Caco-2 (cell line): ENCODE measurements around the gene KRT1. TPM values are rescaled to one million over a fixed set of nuclear protein-coding genes. Genes with fewer than 3 reads are reported as not detected.

ENCODE experiments used
- BruUV-seq: library from RNA; stranded (reverse); fragments of 400-500 nt; replicated peaks from 2 replicates; lab custom pipeline; 2021; lab: Mats Ljungman, UMichigan
- CTCF ChIA-PET: fragments of 300-600 bp; sonication (Branson Sonifier 250); formaldehyde crosslinking; loops from one replicate; lab custom pipeline; 2022; ENCODE audit warnings: antibody characterized with exemption; lab: Charles Lee
- POLR2A ChIA-PET: fragments of 300-600 bp; sonication (Branson Sonifier 250); formaldehyde crosslinking; loops from one replicate; lab custom pipeline; 2022; ENCODE audit warnings: antibody characterized with exemption; lab: Charles Lee
- DNase-seq, 2 experiments: peaks; one replicate each; pipeline versions ENCODE4 v3.0.0 to v3.0.0-alpha.2; 2020 to 2022
- H3K27me3 ChIP-seq: replicated peaks from 2 replicates; pipeline ENCODE4 v1.6.0; 2011; ENCODE audit warnings: low read length; ENCODE audit not compliant: control insufficient read depth, insufficient read depth
- H3K36me3 ChIP-seq: 2 replicates; pipeline ENCODE4 v1.5.1; 2011; ENCODE audit warnings: low read length; ENCODE audit not compliant: control insufficient read depth, insufficient read depth
- H3K4me1 ChIP-seq: fragments of 250-450 bp; sonication (Bioruptor Pico); 2 replicates; pipeline ENCODE4 v1.5.1; 2020; ENCODE audit warnings: mild to moderate bottlenecking
- H3K4me3 ChIP-seq: 2 replicates; pipeline ENCODE4 v1.5.1; 2011; ENCODE audit warnings: low read depth, mild to moderate bottlenecking, control low read depth, low read length
- H3K9me3 ChIP-seq: fragments of 250-450 bp; sonication (Bioruptor Pico); 2 replicates; pipeline ENCODE4 v1.5.1; 2020; ENCODE audit warnings: mild to moderate bottlenecking, moderate library complexity
- H3K27ac Mint-ChIP-seq: one replicate; pipeline ENCODE4 v1.8.0; 2022; ENCODE audit warnings: mixed read lengths; ENCODE audit not compliant: unreplicated experiment
- H3K27me3 Mint-ChIP-seq: one replicate; pipeline ENCODE4 v1.8.0; 2022; ENCODE audit warnings: mixed read lengths; ENCODE audit not compliant: insufficient read depth, unreplicated experiment
- H3K36me3 Mint-ChIP-seq: one replicate; pipeline ENCODE4 v1.8.0; 2022; ENCODE audit warnings: mild to moderate bottlenecking, mixed read lengths; ENCODE audit not compliant: insufficient read depth, unreplicated experiment
- H3K4me1 Mint-ChIP-seq: one replicate; pipeline ENCODE4 v1.8.0; 2022; ENCODE audit warnings: low read depth, mixed read lengths; ENCODE audit not compliant: unreplicated experiment
- H3K4me3 Mint-ChIP-seq: one replicate; pipeline ENCODE4 v1.8.0; 2022; ENCODE audit warnings: mild to moderate bottlenecking, moderate library complexity, mixed read lengths; ENCODE audit not compliant: unreplicated experiment
- H3K9me3 Mint-ChIP-seq: one replicate; pipeline ENCODE4 v1.8.0; 2022; ENCODE audit warnings: mixed read lengths; ENCODE audit not compliant: unreplicated experiment
- CTCF ChIP-seq, 2 experiments: fragments of 200-600 bp in 1 of 2; IDR thresholded peaks; 1 replicate in 1 of 2; 2 replicates in 1 of 2; pipeline versions ENCODE4 v1.5.1 to v1.8.0; 2011 to 2022; ENCODE audit warnings: antibody characterized with exemption in 1 of 2, control low read depth in 1 of 2, inconsistent platforms in 1 of 2, low read depth in 1 of 2, low read length in 1 of 2, mild to moderate bottlenecking in 1 of 2, moderate library complexity in 1 of 2; ENCODE audit not compliant: insufficient read depth in 1 of 2, severe bottlenecking in 1 of 2, unreplicated experiment in 1 of 2
- intact Hi-C: fragments of 100-400 bp; cut with micrococcal nuclease; formaldehyde crosslinking; loops from one replicate; pipeline ENCODE4 v1.10.0; 2022; ENCODE audit not compliant: unreplicated experiment
- total RNA-seq: library from RNA; stranded (reverse); gene quantifications from 2 replicates; pipeline ENCODE4 v1.2.3, GENCODE V29; 2022

Gene KRT1
- total RNA-seq, 1 experiment from 2014 or later, result 0.20 TPM

GRCh38 chr12:52722680-52723079 lies 42.5 kb upstream of the KRT1 start:
- H3K27me3 ChIP-seq, result no peaks in the 10 kb centered on the region
- no peak overlapping the region for H3K4me3 ChIP-seq
- Mint-ChIP-seq H3K27me3 (peaks cover 6% of the 10 kb centered on the region), H3K27ac (no peak overlapping the region), H3K4me1 (no peaks in the 10 kb centered on the region), H3K36me3 (no peaks in the 10 kb centered on the region), H3K4me3 (no peak overlapping the region), H3K9me3 (no peaks in the 10 kb centered on the region)
- intact Hi-C loops, result no loop called here
- ChIA-PET CTCF (no interaction called here), POLR2A (no interaction called here)
- no peaks in the 10 kb centered on the region for H3K36me3 ChIP-seq
- no TSS peak for BruUV-seq
- H3K9me3 ChIP-seq, result no peaks in the 10 kb centered on the region
- TF ChIP-seq CTCF (IDR thresholded peaks at IDR 0.05; ENCODE audit: insufficient read depth in 1 of 2, low read depth in 1 of 2, low read length in 1 of 2, severe bottlenecking in 1 of 2, unreplicated experiment in 1 of 2), result no peak
- H3K4me1 ChIP-seq, result no peaks in the 10 kb centered on the region
- DNase-seq, result no peak

- POLR2A ChIA-PET, result no interaction called here
- no peak for DNase-seq
- no peak for TF ChIP-seq CTCF (IDR thresholded peaks at IDR 0.05; ENCODE audit: insufficient read depth in 1 of 2, low read depth in 1 of 2, low read length in 1 of 2, severe bottlenecking in 1 of 2, unreplicated experiment in 1 of 2)
- intact Hi-C loops, result no loop called here
- CTCF ChIA-PET, result interaction anchor here (0.5 kb wide), 1 partner anchor 29 kb away, joined by 4 read pairs; no protein-coding TSS in a partner anchor
- Histone ChIP-seq H3K4me3 (no peak overlapping the region), H3K36me3 (no peaks in the 10 kb centered on the region), H3K9me3 (no peaks in the 10 kb centered on the region), H3K27me3 (no peaks in the 10 kb centered on the region), H3K4me1 (no peaks in the 10 kb centered on the region)
- no peaks in the 10 kb centered on the region for H3K36me3 Mint-ChIP-seq
- peaks cover 5% of the 10 kb centered on the region for H3K27me3 Mint-ChIP-seq
- H3K9me3 Mint-ChIP-seq, result no peaks in the 10 kb centered on the region
- H3K4me3 Mint-ChIP-seq, result no peak overlapping the region
- H3K4me1 Mint-ChIP-seq, result no peaks in the 10 kb centered on the region
- BruUV-seq, result no TSS peak
- H3K27ac Mint-ChIP-seq, result no peak overlapping the region
These were observed 41.7 kb upstream of the KRT1 start for GRCh38 chr12:52721838-52722470.

DNA sequence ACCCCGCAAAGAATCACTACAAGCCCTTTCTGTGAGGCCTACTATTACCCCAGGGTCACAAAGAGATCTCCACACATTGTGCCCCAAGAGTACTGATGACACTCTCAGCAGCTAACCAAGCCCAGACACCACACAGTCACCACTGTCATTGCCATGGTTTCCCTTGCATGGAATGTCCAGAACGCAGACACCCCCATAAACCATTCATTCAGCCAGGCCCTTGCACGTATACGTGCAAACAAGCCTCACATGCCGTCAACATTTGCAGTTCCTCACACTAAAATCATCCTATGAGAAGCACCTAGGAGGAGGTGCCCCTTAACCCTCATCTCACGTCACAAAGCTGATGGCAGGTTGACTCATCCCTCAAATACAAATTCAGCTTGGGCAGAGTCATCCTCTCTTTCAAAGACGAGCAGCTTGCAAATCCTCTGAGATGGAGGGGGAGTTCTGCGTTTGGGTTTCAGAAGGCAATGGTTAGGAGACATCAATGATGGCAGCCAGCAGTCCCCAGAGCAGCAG lies 40.2 kb upstream of the KRT1 start:
- Mint-ChIP-seq H3K36me3 (no peaks in the 10 kb centered on the region), H3K27ac (no peak overlapping the region), H3K4me1 (no peaks in the 10 kb centered on the region), H3K4me3 (no peak overlapping the region), H3K27me3 (peaks cover 2% of the 10 kb centered on the region), H3K9me3 (no peaks in the 10 kb centered on the region)
- Histone ChIP-seq H3K4me3 (no peak overlapping the region), H3K27me3 (no peaks in the 10 kb centered on the region), H3K36me3 (no peaks in the 10 kb centered on the region), H3K4me1 (no peaks in the 10 kb centered on the region), H3K9me3 (no peaks in the 10 kb centered on the region)
- BruUV-seq, result no TSS peak
- intact Hi-C loops, result no loop called here
- ChIA-PET POLR2A (no interaction called here), CTCF (no interaction called here)
- DNase-seq, result no peak
- no peak for TF ChIP-seq CTCF (IDR thresholded peaks at IDR 0.05; ENCODE audit: insufficient read depth in 1 of 2, low read depth in 1 of 2, low read length in 1 of 2, severe bottlenecking in 1 of 2, unreplicated experiment in 1 of 2)
